ENCODE results near the gene NUP37.
"Not testable (repeated sequence)": the region's sequence is repeated elsewhere in the genome, so short reads cannot be mapped to it uniquely, and the experiment has no call there.

Gene NUP37

GRCh38 chr12:102089228-102089835, 30.6 kb downstream of the NUP37 start:
- not testable (repeated sequence) for FAIRE-seq

GRCh38 chr12:102080842-102081241, 39.1 kb downstream of the NUP37 start:
- no peak for FAIRE-seq

GRCh38 chr12:102072092-102072491, 47.8 kb downstream of the NUP37 start:
- FAIRE-seq: not testable (repeated sequence)

- no peak for FAIRE-seq
Observed at GRCh38 chr12:102069707-102070106, 50.2 kb downstream of the NUP37 start.

- no peak for FAIRE-seq
Observed at GRCh38 chr12:102067574-102068258, 52.2 kb downstream of the NUP37 start.

GRCh38 chr12:102064476-102064875, 55.4 kb downstream of the NUP37 start:
- no peak for FAIRE-seq

- FAIRE-seq: no peak
Observed at GRCh38 chr12:102063069-102063468, 56.8 kb downstream of the NUP37 start.

GRCh38 chr12:102062419-102062806, 57.5 kb downstream of the NUP37 start:
- FAIRE-seq: no peak

- FAIRE-seq: peak; percentile 97
Observed at GRCh38 chr12:102061560-102062418, 58.1 kb downstream of the NUP37 start, which contains the start of gene WASHC3. Gene WASHC3 (minus strand): TSS chr12:102061991. CDS start chr12:102061962, 29 bp downstream.

GRCh38 chr12:102061096-102061559, 58.8 kb downstream of the NUP37 start:
- FAIRE-seq: no peak

- FAIRE-seq: no peak
Observed at GRCh38 chr12:102059343-102059742, 60.6 kb downstream of the NUP37 start.

GRCh38 chr12:102054345-102054744, 65.6 kb downstream of the NUP37 start:
- no peak for FAIRE-seq

GRCh38 chr12:102053062-102053349, 66.9 kb downstream of the NUP37 start:
- FAIRE-seq: no peak

GRCh38 chr12:102052192-102053061, 67.5 kb downstream of the NUP37 start:
- FAIRE-seq: no peak

- FAIRE-seq: no peak
Observed at GRCh38 chr12:102051431-102051965, 68.4 kb downstream of the NUP37 start.

- no peak for FAIRE-seq
Observed at GRCh38 chr12:102050660-102051430, 69.1 kb downstream of the NUP37 start.

- FAIRE-seq: no peak
Observed at GRCh38 chr12:102043928-102044327, 76.0 kb downstream of the NUP37 start.

GRCh38 chr12:102033991-102034745, 85.7 kb downstream of the NUP37 start:
- FAIRE-seq: no peak

GRCh38 chr12:102031852-102032251, 88.1 kb downstream of the NUP37 start:
- FAIRE-seq: no peak

GRCh38 chr12:102029141-102029540, 90.8 kb downstream of the NUP37 start:
- no peak for FAIRE-seq

- no peak for FAIRE-seq
Observed at GRCh38 chr12:102026728-102027127, 93.2 kb downstream of the NUP37 start.
